ENCODE results near the gene KCNMA1.

Gene KCNMA1

GRCh38 chr10:77332256-77332655 is 305.4 kb downstream of the KCNMA1 start:
- no peaks in the 10 kb centered on the region for H3K36me3 ChIP-seq (ENCODE audit: control insufficient read depth, insufficient read depth, low read length)
- H3K9me3 ChIP-seq (ENCODE audit: control insufficient read depth, insufficient read depth, low read length): no peaks in the 10 kb centered on the region
- H3K27ac ChIP-seq (ENCODE audit: low read length): no peak overlapping the region
- no peak for DNase-seq (ENCODE audit: low read depth, low spot score)
- H3K4me3 ChIP-seq (ENCODE audit: low read length): no peak overlapping the region
- H3K4me1 ChIP-seq (ENCODE audit: control insufficient read depth, insufficient read depth, low read length): no peaks in the 10 kb centered on the region
- no peaks in the 10 kb centered on the region for H3K27me3 ChIP-seq (ENCODE audit: control insufficient read depth, insufficient read depth, low read length)

GRCh38 chr10:77328272-77328816 is 309.3 kb downstream of the KCNMA1 start:
- no peaks in the 10 kb centered on the region for H3K36me3 ChIP-seq (ENCODE audit: control insufficient read depth, insufficient read depth, low read length)
- peaks cover 3% of the 10 kb centered on the region; the same call in 1 of the 2 replicates for H3K4me1 ChIP-seq (ENCODE audit: control insufficient read depth, insufficient read depth, low read length)
- no CpG with 5 or more reads among the region's 6 CpGs for WGBS (ENCODE audit: insufficient coverage, insufficient read length)
- no peak for DNase-seq (ENCODE audit: low read depth, low spot score)
- no peak overlapping the region for H3K4me3 ChIP-seq (ENCODE audit: low read length)
- no peaks in the 10 kb centered on the region for H3K27me3 ChIP-seq (ENCODE audit: control insufficient read depth, insufficient read depth, low read length)
- no peak overlapping the region for H3K27ac ChIP-seq (ENCODE audit: low read length)
- H3K9me3 ChIP-seq (ENCODE audit: control insufficient read depth, insufficient read depth, low read length): no peaks in the 10 kb centered on the region

- no peak for DNase-seq (ENCODE audit: low read depth, low spot score)
- Histone ChIP-seq H3K9me3 (ENCODE audit: control insufficient read depth, insufficient read depth, low read length) (no peaks in the 10 kb centered on the region), H3K4me3 (ENCODE audit: low read length) (no peak overlapping the region), H3K27ac (ENCODE audit: low read length) (no peak overlapping the region), H3K4me1 (ENCODE audit: control insufficient read depth, insufficient read depth, low read length) (peaks cover 3% of the 10 kb centered on the region; the same call in 1 of the 2 replicates), H3K36me3 (ENCODE audit: control insufficient read depth, insufficient read depth, low read length) (no peaks in the 10 kb centered on the region), H3K27me3 (ENCODE audit: control insufficient read depth, insufficient read depth, low read length) (no peaks in the 10 kb centered on the region)
- WGBS (ENCODE audit: insufficient coverage, insufficient read length): no CpG with 5 or more reads among the region's 4 CpGs
Observed at GRCh38 chr10:77325233-77325537, 312.4 kb downstream of the KCNMA1 start.

GRCh38 chr10:77321838-77322237 is 315.8 kb downstream of the KCNMA1 start:
- WGBS (ENCODE audit: insufficient coverage, insufficient read length): no CpG with 5 or more reads among the region's 3 CpGs
- H3K36me3 ChIP-seq (ENCODE audit: control insufficient read depth, insufficient read depth, low read length): no peaks in the 10 kb centered on the region
- H3K27ac ChIP-seq (ENCODE audit: low read length): no peak overlapping the region
- H3K9me3 ChIP-seq (ENCODE audit: control insufficient read depth, insufficient read depth, low read length): no peaks in the 10 kb centered on the region
- DNase-seq (ENCODE audit: low read depth, low spot score): no peak
- no peak overlapping the region for H3K4me3 ChIP-seq (ENCODE audit: low read length)
- H3K4me1 ChIP-seq (ENCODE audit: control insufficient read depth, insufficient read depth, low read length): peaks cover 3% of the 10 kb centered on the region; the same call in 1 of the 2 replicates
- H3K27me3 ChIP-seq (ENCODE audit: control insufficient read depth, insufficient read depth, low read length): no peaks in the 10 kb centered on the region

GRCh38 chr10:77320971-77321471 is 316.6 kb downstream of the KCNMA1 start:
- WGBS (ENCODE audit: insufficient coverage, insufficient read length): no CpG with 5 or more reads among the region's 2 CpGs
- Histone ChIP-seq H3K27ac (ENCODE audit: low read length) (no peak overlapping the region), H3K4me3 (ENCODE audit: low read length) (no peak overlapping the region), H3K4me1 (ENCODE audit: control insufficient read depth, insufficient read depth, low read length) (peaks cover 3% of the 10 kb centered on the region; the same call in 1 of the 2 replicates), H3K9me3 (ENCODE audit: control insufficient read depth, insufficient read depth, low read length) (no peaks in the 10 kb centered on the region), H3K36me3 (ENCODE audit: control insufficient read depth, insufficient read depth, low read length) (no peaks in the 10 kb centered on the region), H3K27me3 (ENCODE audit: control insufficient read depth, insufficient read depth, low read length) (no peaks in the 10 kb centered on the region)
- DNase-seq (ENCODE audit: low read depth, low spot score): no peak

GRCh38 chr10:77319557-77319956 is 318.1 kb downstream of the KCNMA1 start:
- WGBS (ENCODE audit: insufficient coverage, insufficient read length): no CpG with 5 or more reads among the region's 3 CpGs
- DNase-seq (ENCODE audit: low read depth, low spot score): no peak
- Histone ChIP-seq H3K9me3 (ENCODE audit: control insufficient read depth, insufficient read depth, low read length) (no peaks in the 10 kb centered on the region), H3K4me1 (ENCODE audit: control insufficient read depth, insufficient read depth, low read length) (no peaks in the 10 kb centered on the region; the same call in 1 of the 2 replicates), H3K27ac (ENCODE audit: low read length) (no peak overlapping the region), H3K27me3 (ENCODE audit: control insufficient read depth, insufficient read depth, low read length) (no peaks in the 10 kb centered on the region), H3K36me3 (ENCODE audit: control insufficient read depth, insufficient read depth, low read length) (no peaks in the 10 kb centered on the region), H3K4me3 (ENCODE audit: low read length) (no peak overlapping the region)

GRCh38 chr10:77318739-77319138 is 318.9 kb downstream of the KCNMA1 start:
- no peak overlapping the region for H3K4me3 ChIP-seq (ENCODE audit: low read length)
- no peak for DNase-seq (ENCODE audit: low read depth, low spot score)
- H3K27me3 ChIP-seq (ENCODE audit: control insufficient read depth, insufficient read depth, low read length): no peaks in the 10 kb centered on the region
- WGBS (ENCODE audit: insufficient coverage, insufficient read length): no CpG with 5 or more reads among the region's 3 CpGs
- no peaks in the 10 kb centered on the region for H3K9me3 ChIP-seq (ENCODE audit: control insufficient read depth, insufficient read depth, low read length)
- H3K36me3 ChIP-seq (ENCODE audit: control insufficient read depth, insufficient read depth, low read length): no peaks in the 10 kb centered on the region
- peaks cover 2% of the 10 kb centered on the region; the same call in 1 of the 2 replicates for H3K4me1 ChIP-seq (ENCODE audit: control insufficient read depth, insufficient read depth, low read length)
- H3K27ac ChIP-seq (ENCODE audit: low read length): no peak overlapping the region

- Histone ChIP-seq H3K27ac (ENCODE audit: low read length) (no peak overlapping the region), H3K4me3 (ENCODE audit: low read length) (no peak overlapping the region), H3K36me3 (ENCODE audit: control insufficient read depth, insufficient read depth, low read length) (no peaks in the 10 kb centered on the region), H3K4me1 (ENCODE audit: control insufficient read depth, insufficient read depth, low read length) (peaks cover 2% of the 10 kb centered on the region; the same call in 1 of the 2 replicates), H3K9me3 (ENCODE audit: control insufficient read depth, insufficient read depth, low read length) (no peaks in the 10 kb centered on the region), H3K27me3 (ENCODE audit: control insufficient read depth, insufficient read depth, low read length) (no peaks in the 10 kb centered on the region)
- no peak for DNase-seq (ENCODE audit: low read depth, low spot score)
- WGBS (ENCODE audit: insufficient coverage, insufficient read length): 100% methylated on average over 1 of the region's 5 CpGs
Observed at GRCh38 chr10:77317221-77317620, 320.4 kb downstream of the KCNMA1 start.

- no peak for DNase-seq (ENCODE audit: low read depth, low spot score)
- H3K27ac ChIP-seq (ENCODE audit: low read length): no peak overlapping the region
- H3K36me3 ChIP-seq (ENCODE audit: control insufficient read depth, insufficient read depth, low read length): no peaks in the 10 kb centered on the region
- WGBS (ENCODE audit: insufficient coverage, insufficient read length): no CpG with 5 or more reads among the region's 1 CpG
- peaks cover 2% of the 10 kb centered on the region; the same call in 1 of the 2 replicates for H3K4me1 ChIP-seq (ENCODE audit: control insufficient read depth, insufficient read depth, low read length)
- no peak overlapping the region for H3K4me3 ChIP-seq (ENCODE audit: low read length)
- H3K27me3 ChIP-seq (ENCODE audit: control insufficient read depth, insufficient read depth, low read length): no peaks in the 10 kb centered on the region
- no peaks in the 10 kb centered on the region for H3K9me3 ChIP-seq (ENCODE audit: control insufficient read depth, insufficient read depth, low read length)
Observed at GRCh38 chr10:77315496-77316129, 322.0 kb downstream of the KCNMA1 start.

GRCh38 chr10:77313066-77313750 is 324.4 kb downstream of the KCNMA1 start:
- no CpG with 5 or more reads among the region's 13 CpGs for WGBS (ENCODE audit: insufficient coverage, insufficient read length)
- no peaks in the 10 kb centered on the region for H3K27me3 ChIP-seq (ENCODE audit: control insufficient read depth, insufficient read depth, low read length)

More at GRCh38 chr10:77313066-77313750, 324.4 kb downstream of the KCNMA1 start:
- DNase-seq (ENCODE audit: low read depth, low spot score): no peak
- no peak overlapping the region for H3K4me3 ChIP-seq (ENCODE audit: low read length)
- H3K27ac ChIP-seq (ENCODE audit: low read length): no peak overlapping the region
- no peaks in the 10 kb centered on the region for H3K9me3 ChIP-seq (ENCODE audit: control insufficient read depth, insufficient read depth, low read length)
- H3K4me1 ChIP-seq (ENCODE audit: control insufficient read depth, insufficient read depth, low read length): peaks cover 2% of the 10 kb centered on the region; the same call in 1 of the 2 replicates
- no peaks in the 10 kb centered on the region for H3K36me3 ChIP-seq (ENCODE audit: control insufficient read depth, insufficient read depth, low read length)

Data from iPS DF 6.9 (cell line).